GM19238 (cell line): Measurements from ENCODE around the gene PTH.

Experiments
- DNase-seq: peaks from one replicate; pipeline ENCODE4 v3.0.0; 2011; ENCODE audit warnings: low spot score; ENCODE audit not compliant: insufficient read length

PTH gene

GRCh38 chr11:13449522-13449921 is 46.3 kb downstream of the PTH start:
- no peak for DNase-seq

GRCh38 chr11:13448876-13449275 is 46.9 kb downstream of the PTH start:
- DNase-seq, result no peak

- DNase-seq, result no peak
Measured at GRCh38 chr11:13446444-13446843, 49.4 kb downstream of the PTH start.

- DNase-seq, result no peak
Measured at GRCh38 chr11:13445588-13445987, 50.2 kb downstream of the PTH start.
